Ishikawa (cell line): ENCODE measurements around the gene TPRG1L.

Experiments
- CEBPB ChIP-seq: IDR thresholded peaks from 2 replicates; pipeline ENCODE4 v1.6.1; 2012
- CREB1 ChIP-seq: IDR thresholded peaks from 2 replicates; pipeline ENCODE4 v1.6.1; 2012; ENCODE audit warnings: low read depth
- EGR1 ChIP-seq: IDR thresholded peaks from 2 replicates; pipeline ENCODE4 v1.6.1; 2012
- EP300 ChIP-seq: IDR thresholded peaks from 2 replicates; pipeline ENCODE4 v1.6.1; 2012; ENCODE audit warnings: borderline replicate concordance
- FOXM1 ChIP-seq: IDR thresholded peaks from 2 replicates; pipeline ENCODE4 v1.6.1; 2012; ENCODE audit warnings: low read depth, borderline replicate concordance
- MAX ChIP-seq: IDR thresholded peaks from 2 replicates; pipeline ENCODE4 v1.6.1; 2012
- NFIC ChIP-seq: IDR thresholded peaks from 2 replicates; pipeline ENCODE4 v1.6.1; 2012
- RAD21 ChIP-seq: IDR thresholded peaks from 2 replicates; pipeline ENCODE4 v1.6.1; 2012; ENCODE audit warnings: low read depth
- REST ChIP-seq: IDR thresholded peaks from 2 replicates; pipeline ENCODE4 v1.6.1; 2012; ENCODE audit warnings: low read depth, mild to moderate bottlenecking
- TAF1 ChIP-seq: IDR thresholded peaks from 2 replicates; pipeline ENCODE4 v1.6.1; 2012; ENCODE audit warnings: low read depth, mild to moderate bottlenecking
- TCF12 ChIP-seq: IDR thresholded peaks from 2 replicates; pipeline ENCODE4 v1.6.1; 2012; ENCODE audit warnings: low read depth
- TEAD4 ChIP-seq: IDR thresholded peaks from 2 replicates; pipeline ENCODE4 v1.6.1; 2012
- USF1 ChIP-seq: IDR thresholded peaks from 2 replicates; pipeline ENCODE4 v1.6.1; 2012
- YY1 ChIP-seq: IDR thresholded peaks from 2 replicates; pipeline ENCODE4 v1.6.1; 2012; ENCODE audit warnings: low read depth
- ZBTB7A ChIP-seq: IDR thresholded peaks from 2 replicates; pipeline ENCODE4 v1.6.1; 2012; ENCODE audit warnings: low read depth

The TPRG1L gene

GRCh38 chr1:3661631-3662030 lies 36.8 kb downstream of the TPRG1L start:
- TF ChIP-seq USF1: no peak
- TF ChIP-seq ZBTB7A: no peak
- TF ChIP-seq TCF12: no peak
- TF ChIP-seq EP300: no peak
- TF ChIP-seq NFIC: no peak
- no peak for TF ChIP-seq FOXM1
- TF ChIP-seq CREB1: no peak
- TF ChIP-seq TAF1: no peak
- TF ChIP-seq MAX: no peak
- no peak for TF ChIP-seq TEAD4
- no peak for TF ChIP-seq RAD21
- TF ChIP-seq REST: no peak
- TF ChIP-seq YY1: no peak
- no peak for TF ChIP-seq EGR1

GRCh38 chr1:3662080-3662671 lies 37.4 kb downstream of the TPRG1L start:
- no peak for TF ChIP-seq EGR1
- no peak for TF ChIP-seq NFIC
- no peak for TF ChIP-seq TAF1
- no peak for TF ChIP-seq ZBTB7A
- no peak for TF ChIP-seq USF1
- no peak for TF ChIP-seq FOXM1
- TF ChIP-seq CEBPB: no peak
- TF ChIP-seq TCF12: no peak
- TF ChIP-seq CREB1: no peak
- no peak for TF ChIP-seq MAX
- TF ChIP-seq RAD21: no peak
- no peak for TF ChIP-seq EP300
- TF ChIP-seq YY1: no peak
- TF ChIP-seq TEAD4: no peak
- no peak for TF ChIP-seq REST

GRCh38 chr1:3663999-3664699 lies 39.3 kb downstream of the TPRG1L start:
- TF ChIP-seq REST (no peak), USF1 (no peak), TEAD4 (no peak), CREB1 (no peak), MAX (no peak)
